ENCODE measurements around the gene PACSIN1. TPM values are rescaled to one million over a fixed set of nuclear protein-coding genes. Genes with fewer than 3 reads are reported as not detected.

Gene PACSIN1
- total RNA-seq, 1 donor from 2014 or later: not detected

DNA sequence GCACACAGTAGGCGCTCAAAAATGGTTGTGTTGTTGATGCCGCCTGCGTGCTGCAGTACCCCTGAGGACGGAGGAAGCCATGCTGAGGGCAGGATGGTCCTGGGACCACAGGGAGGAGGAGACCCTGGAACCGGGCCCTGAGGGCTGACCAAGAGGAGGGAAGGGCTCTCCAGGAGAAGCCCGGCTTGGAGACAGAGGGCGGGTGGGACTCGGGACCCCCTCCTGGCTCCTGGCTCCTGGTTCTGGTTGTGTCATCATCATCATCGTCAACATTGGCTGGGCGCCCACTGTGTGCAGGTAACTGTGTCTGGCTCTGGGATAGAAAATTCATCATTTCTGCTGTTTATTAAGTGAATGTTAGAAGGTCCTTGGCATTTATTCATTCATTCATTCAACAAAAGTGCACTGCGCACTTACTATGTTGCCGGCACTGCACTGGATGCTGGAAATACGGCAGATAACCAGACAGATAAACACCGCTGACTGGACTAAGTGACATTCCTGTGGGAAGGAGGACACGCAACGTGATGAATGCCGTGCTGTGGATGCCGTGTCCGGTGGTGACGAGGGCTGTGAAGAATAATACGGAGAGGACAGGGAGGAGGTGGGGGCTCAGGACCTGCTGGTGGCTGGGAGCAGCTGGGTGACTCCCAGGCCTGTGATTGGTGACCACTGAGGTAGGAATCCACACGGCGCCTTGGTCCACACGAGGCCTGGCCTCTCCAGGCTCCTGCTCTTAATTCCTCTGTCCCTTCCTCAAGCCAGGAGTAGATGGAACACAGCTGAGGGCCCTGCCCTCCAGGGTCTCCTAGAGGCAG, 55.0 kb downstream of the PACSIN1 start:
- peak; percentile 28 for DNase-seq
- Histone ChIP-seq H3K4me3 (no peak overlapping the region), H3K4me1 (no peaks in the 10 kb centered on the region), H3K9me3 (no peaks in the 10 kb centered on the region), H3K36me3 (no peaks in the 10 kb centered on the region), H3K27ac (no peak overlapping the region), H3K27me3 (ENCODE audit: low read depth) (peaks cover 16% of the 10 kb centered on the region)
- intact Hi-C loops (cut with DNase I): no loop called here
- no peak for ATAC-seq
- TF ChIP-seq, protein P1, sequence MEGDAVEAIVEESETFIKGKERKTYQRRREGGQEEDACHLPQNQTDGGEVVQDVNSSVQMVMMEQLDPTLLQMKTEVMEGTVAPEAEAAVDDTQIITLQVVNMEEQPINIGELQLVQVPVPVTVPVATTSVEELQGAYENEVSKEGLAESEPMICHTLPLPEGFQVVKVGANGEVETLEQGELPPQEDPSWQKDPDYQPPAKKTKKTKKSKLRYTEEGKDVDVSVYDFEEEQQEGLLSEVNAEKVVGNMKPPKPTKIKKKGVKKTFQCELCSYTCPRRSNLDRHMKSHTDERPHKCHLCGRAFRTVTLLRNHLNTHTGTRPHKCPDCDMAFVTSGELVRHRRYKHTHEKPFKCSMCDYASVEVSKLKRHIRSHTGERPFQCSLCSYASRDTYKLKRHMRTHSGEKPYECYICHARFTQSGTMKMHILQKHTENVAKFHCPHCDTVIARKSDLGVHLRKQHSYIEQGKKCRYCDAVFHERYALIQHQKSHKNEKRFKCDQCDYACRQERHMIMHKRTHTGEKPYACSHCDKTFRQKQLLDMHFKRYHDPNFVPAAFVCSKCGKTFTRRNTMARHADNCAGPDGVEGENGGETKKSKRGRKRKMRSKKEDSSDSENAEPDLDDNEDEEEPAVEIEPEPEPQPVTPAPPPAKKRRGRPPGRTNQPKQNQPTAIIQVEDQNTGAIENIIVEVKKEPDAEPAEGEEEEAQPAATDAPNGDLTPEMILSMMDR (IDR thresholded peaks at IDR 0.05): no peak

- peaks cover 11% of the 10 kb centered on the region for H3K27me3 ChIP-seq (ENCODE audit: low read depth)
- ATAC-seq: no peak
- H3K9me3 ChIP-seq: no peaks in the 10 kb centered on the region
- peaks cover 4% of the 10 kb centered on the region for H3K4me1 ChIP-seq
- H3K4me3 ChIP-seq: no peak overlapping the region
- TF ChIP-seq, protein P1 (IDR thresholded peaks at IDR 0.05): no peak
- DNase-seq: peak; percentile 42
- H3K27ac ChIP-seq: no peak overlapping the region
- intact Hi-C loops (cut with DNase I): no loop called here
- no peaks in the 10 kb centered on the region for H3K36me3 ChIP-seq
Observed at GRCh38 chr6:34521463-34522285, 55.8 kb downstream of the PACSIN1 start.

GRCh38 chr6:34522761-34523160, 56.9 kb downstream of the PACSIN1 start:
- intact Hi-C loops (cut with DNase I): no loop called here
- no peaks in the 10 kb centered on the region for H3K9me3 ChIP-seq
- H3K36me3 ChIP-seq: no peaks in the 10 kb centered on the region
- ATAC-seq (no peak), DNase-seq (peak; percentile 27)
- peaks cover under 1% of the 10 kb centered on the region for H3K27me3 ChIP-seq (ENCODE audit: low read depth)
- TF ChIP-seq, protein P1 (IDR thresholded peaks at IDR 0.05): no peak
- H3K27ac ChIP-seq: no peak overlapping the region
- peaks cover 10% of the 10 kb centered on the region for H3K4me1 ChIP-seq
- no peak overlapping the region for H3K4me3 ChIP-seq

GRCh38 chr6:34523441-34524206, 57.7 kb downstream of the PACSIN1 start:
- TF ChIP-seq, protein P1 (IDR thresholded peaks at IDR 0.05): no peak
- intact Hi-C loops (cut with DNase I): no loop called here
- Histone ChIP-seq H3K9me3 (no peaks in the 10 kb centered on the region), H3K4me3 (no peak overlapping the region), H3K27me3 (ENCODE audit: low read depth) (no peaks in the 10 kb centered on the region), H3K4me1 (peaks cover 10% of the 10 kb centered on the region), H3K36me3 (no peaks in the 10 kb centered on the region), H3K27ac (no peak overlapping the region)
- no peak for ATAC-seq
- DNase-seq: peak; percentile 17

- Histone ChIP-seq H3K4me1 (peaks cover 10% of the 10 kb centered on the region), H3K27me3 (ENCODE audit: low read depth) (no peaks in the 10 kb centered on the region), H3K36me3 (no peaks in the 10 kb centered on the region), H3K27ac (no peak overlapping the region), H3K9me3 (no peaks in the 10 kb centered on the region), H3K4me3 (no peak overlapping the region)
- intact Hi-C loops (cut with DNase I): no loop called here
- peak; percentile 4 for DNase-seq
- no peak for ATAC-seq
- TF ChIP-seq, protein P1 (IDR thresholded peaks at IDR 0.05): no peak
Observed at GRCh38 chr6:34524499-34524898, 58.6 kb downstream of the PACSIN1 start.

Measured in lower lobe of right lung (tissue), 2 donors.